ENCODE measurements around the gene FLRT2. TPM values are rescaled to one million over a fixed set of nuclear protein-coding genes. Genes with fewer than 3 reads are reported as not detected.

FLRT2 gene
- polyA plus RNA-seq, 3 donors: 215 to 234 (median 217) TPM

DNA sequence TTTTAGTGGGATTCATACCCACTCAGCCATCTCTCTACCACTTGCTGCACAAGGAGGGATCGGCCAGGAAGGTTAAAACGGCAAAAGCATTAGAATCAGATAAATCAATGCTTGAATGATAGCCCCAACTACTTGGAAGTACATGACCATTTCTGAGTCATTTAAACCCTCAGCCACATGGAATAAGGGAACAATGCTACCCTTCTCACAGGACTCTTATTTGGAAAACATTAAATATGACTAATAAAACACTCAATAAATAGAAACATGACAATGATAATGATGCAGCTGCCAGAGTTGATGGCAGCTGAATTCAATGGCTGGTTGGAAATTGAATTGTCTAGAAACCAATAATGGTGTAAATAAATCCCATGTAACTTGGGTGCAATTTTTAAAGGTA is 165.4 kb downstream of the FLRT2 start:
- no peak for DNase-seq (ENCODE audit: extremely low read depth in 1 of 11, low read depth in 9 of 11, low spot score in 4 of 11)

- no peak for DNase-seq (ENCODE audit: extremely low read depth in 1 of 11, low read depth in 9 of 11, low spot score in 4 of 11)
Measured at GRCh38 chr14:85701116-85701515, 171.2 kb downstream of the FLRT2 start.

DNA sequence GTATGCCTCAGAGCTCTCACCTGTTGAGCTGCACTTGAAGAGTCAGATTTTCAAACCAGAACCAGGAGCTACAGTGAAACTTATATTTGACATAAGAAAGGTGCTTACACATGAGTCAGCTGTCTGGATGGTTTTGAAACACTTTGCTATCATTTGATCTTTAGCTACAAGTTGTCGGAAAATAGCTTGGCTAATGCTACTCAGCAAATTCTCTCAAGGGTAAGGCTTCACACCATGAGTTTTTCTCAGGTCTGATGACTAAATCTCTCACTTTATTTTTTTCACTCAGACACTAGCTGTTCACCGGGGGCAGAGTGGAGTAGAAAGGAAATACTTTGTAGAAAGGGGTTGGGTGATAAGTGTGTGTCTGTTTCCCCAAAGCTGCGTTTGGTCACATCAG is 171.8 kb downstream of the FLRT2 start:
- no peak for DNase-seq (ENCODE audit: extremely low read depth in 1 of 11, low read depth in 9 of 11, low spot score in 4 of 11)

DNA sequence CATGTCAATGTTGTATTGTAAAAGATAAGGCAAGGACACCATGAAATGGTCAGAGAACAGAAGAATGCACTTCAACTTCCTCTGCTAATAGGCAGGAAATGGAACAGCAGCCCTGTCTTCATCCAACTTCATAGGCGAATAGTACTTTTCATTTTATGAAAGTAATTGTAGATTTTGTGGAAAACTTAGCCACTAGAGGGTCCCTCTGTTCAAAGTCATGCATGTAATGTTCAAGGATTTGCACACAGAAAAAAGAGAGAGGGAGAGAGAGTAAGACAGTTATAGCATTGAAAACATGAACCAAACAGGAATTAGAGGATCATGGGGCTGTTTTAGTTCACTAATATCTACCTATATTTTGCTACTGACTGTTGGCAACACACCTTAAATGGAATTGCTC is 172.2 kb downstream of the FLRT2 start:
- no peak for DNase-seq (ENCODE audit: extremely low read depth in 1 of 11, low read depth in 9 of 11, low spot score in 4 of 11)

GRCh38 chr14:85702997-85703396 is 173.1 kb downstream of the FLRT2 start:
- no peak for DNase-seq (ENCODE audit: extremely low read depth in 1 of 11, low read depth in 9 of 11, low spot score in 4 of 11)
